Smooth muscle cell (in vitro differentiated cells): ENCODE results near the gene MCCC2. TPM values are rescaled to one million over a fixed set of nuclear protein-coding genes. Genes with fewer than 3 reads are reported as not detected.

Experiments used
- DNase-seq: peaks from one replicate; lab custom pipeline; 2025; ENCODE audit not compliant: unreplicated experiment; lab: John Stamatoyannopoulos, UW
- H2AFZ ChIP-seq: fragments of 200-600 bp; sonication (generic); 2 replicates; pipeline ENCODE4 v1.6.0; 2016; ENCODE audit warnings: antibody characterized with exemption, low read depth, mild to moderate bottlenecking
- H3F3A ChIP-seq: fragments of 200-600 bp; sonication (generic); 2 replicates; pipeline ENCODE4 v1.6.0; 2017; ENCODE audit warnings: antibody characterized with exemption, low read depth
- H3K27ac ChIP-seq: fragments of 200-600 bp; sonication (generic); 2 replicates; pipeline ENCODE4 v1.5.1; 2016; ENCODE audit warnings: low read depth, mild to moderate bottlenecking
- H3K27me3 ChIP-seq: fragments of 200-600 bp; sonication (generic); 2 replicates; pipeline ENCODE4 v1.6.1; 2016; ENCODE audit warnings: low read depth, mild to moderate bottlenecking
- H3K36me3 ChIP-seq: fragments of 200-600 bp; sonication (generic); 2 replicates; pipeline ENCODE4 v1.5.1; 2016; ENCODE audit warnings: low read depth
- H3K4me1 ChIP-seq: fragments of 200-600 bp; sonication (generic); 2 replicates; pipeline ENCODE4 v1.5.1; 2016; ENCODE audit warnings: low read depth
- H3K4me2 ChIP-seq: fragments of 200-600 bp; sonication (generic); 2 replicates; pipeline ENCODE4 v1.6.0; 2016; ENCODE audit warnings: mild to moderate bottlenecking
- H3K4me3 ChIP-seq: fragments of 200-600 bp; sonication (generic); 2 replicates; pipeline ENCODE4 v1.5.1; 2016; ENCODE audit warnings: mild to moderate bottlenecking
- H3K79me2 ChIP-seq: fragments of 200-600 bp; sonication (generic); 2 replicates; pipeline ENCODE4 v1.6.0; 2016; ENCODE audit warnings: low read depth, mild to moderate bottlenecking
- H3K9ac ChIP-seq: fragments of 200-600 bp; sonication (generic); 2 replicates; pipeline ENCODE4 v1.6.0; 2016; ENCODE audit warnings: low read depth
- H3K9me3 ChIP-seq: fragments of 200-600 bp; sonication (generic); replicated peaks from 2 replicates; pipeline ENCODE4 v1.5.1; 2016; ENCODE audit warnings: low read depth
- H4K20me1 ChIP-seq: fragments of 200-600 bp; sonication (generic); 2 replicates; pipeline ENCODE4 v1.6.0; 2016; ENCODE audit warnings: low read depth
- CTCF ChIP-seq: fragments of 200-600 bp; sonication (generic); IDR thresholded peaks from 2 replicates; pipeline ENCODE4 v1.5.1; 2017; ENCODE audit warnings: borderline replicate concordance, mild to moderate bottlenecking, antibody characterized with exemption; ENCODE audit not compliant: insufficient read depth, poor library complexity, severe bottlenecking
- WGBS: methylation state at CpG from one replicate; pipeline ENCODE4 v1.1.7; 2016; ENCODE audit warnings: low lambda C conversion rate; 5-methylcytosine and 5-hydroxymethylcytosine counted together
- polyA plus RNA-seq: library from polyadenylated mRNA; unstranded; fragments of >200 nt; fragmentation: Nextera tagmentation; extraction: Ambion mirVana; gene quantifications from 2 replicates; pipeline ENCODE4 v1.2.1, GENCODE V29; 2016
- total RNA-seq: library from RNA; depleted of rRNA; stranded (reverse); fragments of >200 nt; gene quantifications from 2 replicates; pipeline ENCODE4 v1.2.3, GENCODE V29; 2014

Gene MCCC2
- total and polyA plus RNA-seq, 2 experiments from 2014 or later: 5.5 to 9.7 TPM

GRCh38 chr5:71681296-71681695, 94.2 kb downstream of the MCCC2 start:
- no peak overlapping the region for H3K4me3 ChIP-seq
- no peak overlapping the region for H3K27ac ChIP-seq
- no peak overlapping the region for H3K4me2 ChIP-seq
- H3K9ac ChIP-seq: no peak overlapping the region
- WGBS: 71% methylated on average over 3 of the region's 3 CpGs
- H3K36me3 ChIP-seq: no peaks in the 10 kb centered on the region
- no peaks in the 10 kb centered on the region for H4K20me1 ChIP-seq
- DNase-seq: no peak
- no peaks in the 10 kb centered on the region for H3K79me2 ChIP-seq
- no peak overlapping the region for H2AFZ ChIP-seq
- no peaks in the 10 kb centered on the region for H3K4me1 ChIP-seq
- no peaks in the 10 kb centered on the region for H3F3A ChIP-seq
- no peaks in the 10 kb centered on the region for H3K9me3 ChIP-seq
- no peak for TF ChIP-seq CTCF
- H3K27me3 ChIP-seq: peaks cover 21% of the 10 kb centered on the region

DNA sequence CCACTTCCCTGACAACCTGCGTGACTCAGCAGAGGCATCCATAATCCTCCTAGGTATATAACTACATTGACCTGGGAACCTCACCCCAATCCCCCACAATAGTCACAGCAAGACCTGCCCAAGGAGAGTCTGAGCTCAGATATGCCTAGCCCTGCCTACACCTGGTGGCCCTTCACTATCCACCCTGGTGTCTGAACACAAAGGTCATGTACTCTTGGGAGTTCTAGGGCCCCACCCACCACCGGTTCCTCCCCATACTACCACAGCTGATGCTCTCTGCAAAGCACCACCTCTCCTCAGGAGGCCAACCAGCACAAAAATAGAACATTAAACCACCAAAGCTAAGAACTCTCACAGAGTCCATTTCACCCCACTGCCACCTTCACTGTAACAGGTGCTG, 97.2 kb downstream of the MCCC2 start:
- H3K36me3 ChIP-seq: no peaks in the 10 kb centered on the region
- H4K20me1 ChIP-seq: no peaks in the 10 kb centered on the region
- 89% methylated on average over 2 of the region's 2 CpGs for WGBS
- H2AFZ ChIP-seq: no peak overlapping the region
- H3K9ac ChIP-seq: no peak overlapping the region
- no peaks in the 10 kb centered on the region for H3K79me2 ChIP-seq
- no peak overlapping the region for H3K27ac ChIP-seq
- no peak for TF ChIP-seq CTCF
- peaks cover 7% of the 10 kb centered on the region for H3K27me3 ChIP-seq
- no peak overlapping the region for H3K4me3 ChIP-seq
- H3K4me1 ChIP-seq: no peaks in the 10 kb centered on the region
- no peaks in the 10 kb centered on the region for H3F3A ChIP-seq
- DNase-seq: no peak
- no peak overlapping the region for H3K4me2 ChIP-seq
- no peaks in the 10 kb centered on the region for H3K9me3 ChIP-seq

GRCh38 chr5:71693828-71694427, 106.8 kb downstream of the MCCC2 start:
- H2AFZ ChIP-seq: peak overlapping the region; percentile 64
- TF ChIP-seq CTCF: no peak
- no peaks in the 10 kb centered on the region for H3K79me2 ChIP-seq
- no peak overlapping the region for H3K9ac ChIP-seq
- peaks cover 6% of the 10 kb centered on the region for H3F3A ChIP-seq
- H3K4me3 ChIP-seq: peak overlapping the region; percentile 25
- peak overlapping the region; percentile 61 for H3K4me2 ChIP-seq
- no peaks in the 10 kb centered on the region for H3K27me3 ChIP-seq
- DNase-seq: no peak
- peaks cover 13% of the 10 kb centered on the region for H3K4me1 ChIP-seq
- H3K36me3 ChIP-seq: no peaks in the 10 kb centered on the region
- no peaks in the 10 kb centered on the region for H3K9me3 ChIP-seq
- WGBS: 19% methylated on average over 7 of the region's 7 CpGs
- no peak overlapping the region for H3K27ac ChIP-seq
- H4K20me1 ChIP-seq: no peaks in the 10 kb centered on the region

- H3K27me3 ChIP-seq: no peaks in the 10 kb centered on the region
- no peak overlapping the region for H3K27ac ChIP-seq
- no peaks in the 10 kb centered on the region for H3K36me3 ChIP-seq
- H3K9me3 ChIP-seq: no peaks in the 10 kb centered on the region
- H3K79me2 ChIP-seq: no peaks in the 10 kb centered on the region
- peaks cover 13% of the 10 kb centered on the region for H3K4me1 ChIP-seq
- WGBS: 97% methylated on average over 8 of the region's 8 CpGs
- H3F3A ChIP-seq: peaks cover 6% of the 10 kb centered on the region
- H3K4me3 ChIP-seq: no peak overlapping the region
- no peak overlapping the region for H3K9ac ChIP-seq
- peak overlapping the region; percentile 12 for H3K4me2 ChIP-seq
- TF ChIP-seq CTCF: no peak
- no peak for DNase-seq
- H2AFZ ChIP-seq: no peak overlapping the region
- H4K20me1 ChIP-seq: no peaks in the 10 kb centered on the region
Measured at GRCh38 chr5:71695071-71695470, 107.9 kb downstream of the MCCC2 start.
